CD14-positive monocyte (primary cell): ENCODE data around the gene ILF2. TPM values are rescaled to one million over a fixed set of nuclear protein-coding genes. Genes with fewer than 3 reads are reported as not detected.

Experiments
- DNase-seq, 3 donors: peaks; one replicate each; pipeline ENCODE4 v3.0.0-alpha.2; 2011 to 2022
- H2AFZ ChIP-seq: 2 replicates; pipeline ENCODE4 v1.6.0; 2012; ENCODE audit warnings: mild to moderate bottlenecking, low read depth, low read length, inconsistent platforms; ENCODE audit not compliant: insufficient read depth, poor library complexity, severe bottlenecking
- H3K27ac ChIP-seq, 2 donors: 1 replicate in 1 of 2; 2 replicates in 1 of 2; pipeline ENCODE4 v1.5.1; 2012 to 2013; ENCODE audit warnings: low read length in 2 of 2, control low read depth in 1 of 2, inconsistent platforms in 1 of 2, low read depth in 1 of 2, mild to moderate bottlenecking in 1 of 2
- H3K27me3 ChIP-seq, 2 donors: one replicate each; pipeline versions ENCODE4 v1.6.0 to v1.6.1; 2011 to 2013; ENCODE audit warnings: low read length in 2 of 2; ENCODE audit not compliant: control insufficient read depth in 2 of 2, insufficient read depth in 2 of 2
- H3K36me3 ChIP-seq, 2 donors: replicated peaks in 1 of 2; 1 replicate in 1 of 2; 2 replicates in 1 of 2; pipeline versions ENCODE4 v1.5.1 to v1.6.1; 2012 to 2013; ENCODE audit warnings: low read length in 2 of 2, control low read depth in 1 of 2, inconsistent platforms in 1 of 2, mild to moderate bottlenecking in 1 of 2; ENCODE audit not compliant: insufficient read depth in 2 of 2, control insufficient read depth in 1 of 2
- H3K4me1 ChIP-seq, 2 donors: 1 replicate in 1 of 2; 2 replicates in 1 of 2; pipeline versions ENCODE4 v1.5.1 to v1.6.1; 2012 to 2013; ENCODE audit warnings: low read length in 2 of 2, control low read depth in 1 of 2, inconsistent platforms in 1 of 2, mild to moderate bottlenecking in 1 of 2, moderate library complexity in 1 of 2; ENCODE audit not compliant: insufficient read depth in 2 of 2, control insufficient read depth in 1 of 2
- H3K4me2 ChIP-seq: replicated peaks from 2 replicates; pipeline ENCODE3; 2012; ENCODE audit warnings: low read length, moderate library complexity, mild to moderate bottlenecking; ENCODE audit not compliant: poor library complexity, severe bottlenecking; ENCODE audit errors: extremely low read depth
- H3K4me3 ChIP-seq, 3 experiments: fragments of 200-600 bp in 1 of 3; sonication (generic) in 1 of 3; replicated peaks in 1 of 3; 1 replicate in 2 of 3; 2 replicates in 1 of 3; pipeline ENCODE4 v1.5.1; 2011 to 2013; ENCODE audit warnings: low read length in 3 of 3, mild to moderate bottlenecking in 3 of 3, control low read depth in 2 of 3, low read depth in 2 of 3, inconsistent platforms in 1 of 3, moderate library complexity in 1 of 3
- H3K79me2 ChIP-seq: 2 replicates; pipeline ENCODE4 v1.6.0; 2012; ENCODE audit warnings: mild to moderate bottlenecking, control low read depth, inconsistent platforms, low read length, moderate library complexity; ENCODE audit not compliant: insufficient read depth
- H3K9ac ChIP-seq: 2 replicates; pipeline ENCODE4 v1.6.0; 2017; ENCODE audit warnings: low read length, mild to moderate bottlenecking; ENCODE audit not compliant: insufficient read depth, poor library complexity, severe bottlenecking
- H3K9me3 ChIP-seq, 2 donors: replicated peaks in 1 of 2; 1 replicate in 1 of 2; 2 replicates in 1 of 2; pipeline versions ENCODE4 v1.5.1 to v1.6.1; 2012 to 2013; ENCODE audit warnings: low read length in 2 of 2, control low read depth in 1 of 2; ENCODE audit not compliant: control insufficient read depth in 1 of 2, insufficient read depth in 1 of 2
- H4K20me1 ChIP-seq: 2 replicates; pipeline ENCODE4 v1.6.0; 2012; ENCODE audit warnings: mild to moderate bottlenecking, low read length, control low read depth, moderate library complexity; ENCODE audit not compliant: insufficient read depth
- H3K27ac Mint-ChIP-seq, 7 donors: one replicate each; pipeline ENCODE4 v1.8.0; 2020; ENCODE audit warnings: mild to moderate bottlenecking in 7 of 7, mixed read lengths in 7 of 7, moderate library complexity in 6 of 7, inconsistent platforms in 2 of 7
- H3K27me3 Mint-ChIP-seq, 3 donors: one replicate each; pipeline ENCODE4 v1.8.0; 2021 to 2022; ENCODE audit warnings: low read depth in 3 of 3, mild to moderate bottlenecking in 3 of 3, mixed read lengths in 3 of 3, moderate library complexity in 3 of 3, inconsistent platforms in 1 of 3
- H3K36me3 Mint-ChIP-seq, 2 donors: one replicate each; pipeline ENCODE4 v1.8.0; 2020; ENCODE audit warnings: mixed read lengths in 2 of 2, inconsistent platforms in 1 of 2, mild to moderate bottlenecking in 1 of 2
- H3K4me1 Mint-ChIP-seq: one replicate; pipeline ENCODE4 v1.8.0; 2020; ENCODE audit warnings: mild to moderate bottlenecking, mixed read lengths
- H3K4me3 Mint-ChIP-seq, 2 donors: one replicate each; pipeline ENCODE4 v1.8.0; 2020; ENCODE audit warnings: mild to moderate bottlenecking in 2 of 2, mixed read lengths in 2 of 2, moderate library complexity in 1 of 2
- H3K9me3 Mint-ChIP-seq, 7 donors: one replicate each; pipeline ENCODE4 v1.8.0; 2020 to 2022; ENCODE audit warnings: mixed read lengths in 7 of 7, mild to moderate bottlenecking in 6 of 7, moderate library complexity in 6 of 7, inconsistent platforms in 2 of 7
- CTCF ChIP-seq: fragments of 200-600 bp; IDR thresholded peaks from one replicate; pipeline ENCODE4 v1.8.0; 2022; ENCODE audit warnings: antibody characterized with exemption, mild to moderate bottlenecking
- WGBS: methylation state at CpG from one replicate; pipeline ENCODE4 v1.1.5; 2013; ENCODE audit warnings: missing lambda C conversion rate; ENCODE audit not compliant: insufficient coverage; 5-methylcytosine and 5-hydroxymethylcytosine counted together
- intact Hi-C, 2 donors: fragments of 100-400 bp; cut with micrococcal nuclease; formaldehyde crosslinking; loops; one replicate each; pipeline versions ENCODE4 v1.15.0 to v1.15.1; 2023
- polyA plus RNA-seq, 3 donors: library from polyadenylated mRNA; depleted of rRNA in 1 of 3; unstranded in 2 of 3; stranded (reverse) in 1 of 3; fragments of 300-500 nt in 2 of 3; fragments of >200 nt in 1 of 3; fragmentation: Illumina TruSeq in 2 of 3; gene quantifications; 1 replicate in 2 of 3; 2 replicates in 1 of 3; pipeline ENCODE4 v1.2.3, GENCODE V29; 2012 to 2021

ILF2 gene
- polyA plus RNA-seq, 3 donors = 103 to 118 (median 115) TPM

DNA sequence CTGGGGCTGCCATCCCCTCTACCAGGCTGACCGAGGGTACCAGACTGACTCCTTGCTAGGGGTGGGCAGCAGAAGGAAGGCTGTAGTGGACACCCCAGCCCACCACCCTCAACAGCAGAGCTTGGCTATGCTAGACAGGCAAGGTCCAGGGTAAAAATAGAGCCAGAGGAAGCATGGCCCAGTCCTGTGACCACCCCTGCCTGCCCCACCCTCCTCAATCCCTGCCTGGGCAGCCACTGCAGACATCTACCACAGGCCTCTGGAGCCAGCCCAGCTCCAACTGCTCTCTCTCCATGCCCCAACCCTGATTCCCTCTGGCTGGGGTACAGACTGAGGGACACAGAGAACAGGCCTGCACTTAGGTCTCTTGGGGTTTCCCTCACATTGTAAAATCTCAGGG lies 40.8 kb downstream of the ILF2 start:
- Histone ChIP-seq H3K27ac (no peak overlapping the region), H4K20me1 (peaks cover 6% of the 10 kb centered on the region), H2AFZ (no peak overlapping the region), H3K36me3 (no peaks in the 10 kb centered on the region), H3K4me2 (no peak overlapping the region), H3K4me1 (peaks cover 29 to 45% of the 10 kb centered on the region in 2 donors), H3K27me3 (peaks cover 0 to 3% of the 10 kb centered on the region in 2 donors), H3K9me3 (no peaks in the 10 kb centered on the region), H3K79me2 (peaks cover 9% of the 10 kb centered on the region), H3K4me3 (no peak overlapping the region), H3K9ac (no peak overlapping the region)
- TF ChIP-seq CTCF = no peak
- WGBS = 80% methylated on average over 1 of the region's 1 CpG
- H3K4me3 Mint-ChIP-seq = no peak overlapping the region
- no peaks in the 10 kb centered on the region for H3K9me3 Mint-ChIP-seq
- peaks cover 11 to 16% (median 14%) of the 10 kb centered on the region in 3 donors for H3K27me3 Mint-ChIP-seq
- H3K27ac Mint-ChIP-seq = no peak overlapping the region
- no peak for DNase-seq
- intact Hi-C loops = loop anchor here (5.0 to 10.0 kb wide), 5 partner anchors 33 to 107 kb away; partner anchors contain the start of gene ILF2 (in 1 of the 2)
- H3K4me1 Mint-ChIP-seq = peaks cover 48% of the 10 kb centered on the region
- peaks cover 0 to 4% of the 10 kb centered on the region in 2 donors for H3K36me3 Mint-ChIP-seq

- H3K36me3 ChIP-seq = no peaks in the 10 kb centered on the region
- 100% methylated on average over 1 of the region's 5 CpGs for WGBS
- H3K27me3 ChIP-seq = peaks cover 0 to 3% of the 10 kb centered on the region in 2 donors
- H3K4me1 Mint-ChIP-seq = peaks cover 51% of the 10 kb centered on the region
- no peaks in the 10 kb centered on the region for H3K9me3 ChIP-seq
- intact Hi-C loops = loop anchor here in 1 of 2 donors (10.0 kb wide), 1 partner anchor 55 kb away; no protein-coding TSS in a partner anchor
- peaks cover under 1% of the 10 kb centered on the region for H4K20me1 ChIP-seq
- no peak for DNase-seq
- H3K4me3 Mint-ChIP-seq = no peak overlapping the region
- H3K27me3 Mint-ChIP-seq = peaks cover 11 to 16% (median 14%) of the 10 kb centered on the region in 3 donors
- TF ChIP-seq CTCF = no peak
- peaks cover 0 to 4% of the 10 kb centered on the region in 2 donors for H3K36me3 Mint-ChIP-seq
- no peak overlapping the region for H3K4me3 ChIP-seq
- no peak overlapping the region for H2AFZ ChIP-seq
- peaks cover 2% of the 10 kb centered on the region for H3K79me2 ChIP-seq
- peaks cover 28 to 45% of the 10 kb centered on the region in 2 donors for H3K4me1 ChIP-seq
- no peaks in the 10 kb centered on the region for H3K9me3 Mint-ChIP-seq
- no peak overlapping the region for H3K9ac ChIP-seq
- no peak overlapping the region for H3K27ac Mint-ChIP-seq
- no peak overlapping the region for H3K27ac ChIP-seq
- H3K4me2 ChIP-seq = no peak overlapping the region
Observed at GRCh38 chr1:153629343-153629665, 41.5 kb downstream of the ILF2 start.
